GM10248 (cell line): Measurements from ENCODE around the gene HPS5.
"Not testable (repeated sequence)": the region's sequence is repeated elsewhere in the genome, so short reads cannot be mapped to it uniquely, and the experiment has no call there.

Experiments
- CTCF ChIA-PET: fragments of 300-600 bp; sonication (Branson Sonifier 250); formaldehyde crosslinking; extraction: SDS; loops from one replicate; lab custom pipeline; 2021; ENCODE audit warnings: antibody characterized with exemption; lab: Yijun Ruan, JAX
- POLR2A ChIA-PET: fragments of 350-650 bp; sonication (Branson Sonifier 250); formaldehyde crosslinking; extraction: SDS; loops from one replicate; lab custom pipeline; 2020; ENCODE audit warnings: antibody characterized with exemption; lab: Yijun Ruan, JAX
- DNase-seq: peaks from one replicate; pipeline ENCODE4 v3.0.0; 2012; ENCODE audit errors: extremely low spot score
- CTCF ChIP-seq: IDR thresholded peaks from 2 replicates; pipeline ENCODE4 v1.5.1; 2012; ENCODE audit warnings: mild to moderate bottlenecking, low read depth; ENCODE audit errors: extremely low read depth, missing control alignments, control extremely low read depth

The HPS5 gene

GRCh38 chr11:18271206-18271605 lies 50.7 kb downstream of the HPS5 start:
- CTCF ChIA-PET: no interaction called here
- no peak for TF ChIP-seq CTCF
- no peak for DNase-seq
- POLR2A ChIA-PET: no interaction called here

GRCh38 chr11:18270102-18270501 lies 51.8 kb downstream of the HPS5 start:
- TF ChIP-seq CTCF: no peak
- no peak for DNase-seq
- POLR2A ChIA-PET: no interaction called here
- CTCF ChIA-PET: interaction anchor here (0.9 to 1.4 kb wide), 3 partner anchors 25 to 26 kb away, joined by 4 to 5 read pairs (median 4); no protein-coding TSS in a partner anchor

- CTCF ChIA-PET: interaction anchor here (0.9 to 1.4 kb wide), 2 partner anchors 24 to 26 kb away, joined by 4 read pairs; no protein-coding TSS in a partner anchor
- POLR2A ChIA-PET: not testable (repeated sequence)
Measured at GRCh38 chr11:18269252-18269651, 52.7 kb downstream of the HPS5 start.

GRCh38 chr11:18267335-18268133 lies 54.4 kb downstream of the HPS5 start:
- CTCF ChIA-PET: interaction anchor here (0.9 kb wide), 1 partner anchor 24 kb away, joined by 3 read pairs; no protein-coding TSS in a partner anchor
- DNase-seq, POLR2A ChIA-PET: not testable (repeated sequence)

More at GRCh38 chr11:18269252-18269651, 52.7 kb downstream of the HPS5 start:
- DNase-seq: not testable (repeated sequence)

GRCh38 chr11:18265949-18266348 lies 56.0 kb downstream of the HPS5 start, which contains the start of gene SAA1:
TSS of gene SAA1 (plus strand) at chr11:18266264. CDS start at chr11:18266888, 624 bp downstream.
- ChIA-PET CTCF (interaction anchor here (3.0 kb wide), 1 partner anchor 22 kb away, joined by 17 read pairs; no protein-coding TSS in a partner anchor), POLR2A (interaction anchor here (0.6 kb wide), 1 partner anchor 8 kb away, joined by 7 read pairs; no protein-coding TSS in a partner anchor)
- no peak for TF ChIP-seq CTCF
- no peak for DNase-seq

- ChIA-PET CTCF (interaction anchor here (1.6 to 3.0 kb wide), 2 partner anchors 21 to 150 kb away, joined by 4 to 17 read pairs; no protein-coding TSS in a partner anchor), POLR2A (no interaction called here)
- no peak for TF ChIP-seq CTCF
- no peak for DNase-seq
Measured at GRCh38 chr11:18264677-18265555, 57.0 kb downstream of the HPS5 start.

GRCh38 chr11:18264035-18264434 lies 57.9 kb downstream of the HPS5 start:
- no peak for TF ChIP-seq CTCF
- CTCF ChIA-PET: interaction anchor here (1.6 to 3.0 kb wide), 2 partner anchors 20 to 149 kb away, joined by 4 to 17 read pairs; no protein-coding TSS in a partner anchor
- POLR2A ChIA-PET: no interaction called here
- no peak for DNase-seq

GRCh38 chr11:18262681-18263350 lies 59.1 kb downstream of the HPS5 start:
- CTCF ChIA-PET: interaction anchor here (0.8 to 1.0 kb wide), 2 partner anchors 19 to 21 kb away, joined by 3 read pairs; no protein-coding TSS in a partner anchor
- DNase-seq, POLR2A ChIA-PET: not testable (repeated sequence)
